Measurements from ENCODE around the gene LAMB2.

LAMB2 gene

DNA sequence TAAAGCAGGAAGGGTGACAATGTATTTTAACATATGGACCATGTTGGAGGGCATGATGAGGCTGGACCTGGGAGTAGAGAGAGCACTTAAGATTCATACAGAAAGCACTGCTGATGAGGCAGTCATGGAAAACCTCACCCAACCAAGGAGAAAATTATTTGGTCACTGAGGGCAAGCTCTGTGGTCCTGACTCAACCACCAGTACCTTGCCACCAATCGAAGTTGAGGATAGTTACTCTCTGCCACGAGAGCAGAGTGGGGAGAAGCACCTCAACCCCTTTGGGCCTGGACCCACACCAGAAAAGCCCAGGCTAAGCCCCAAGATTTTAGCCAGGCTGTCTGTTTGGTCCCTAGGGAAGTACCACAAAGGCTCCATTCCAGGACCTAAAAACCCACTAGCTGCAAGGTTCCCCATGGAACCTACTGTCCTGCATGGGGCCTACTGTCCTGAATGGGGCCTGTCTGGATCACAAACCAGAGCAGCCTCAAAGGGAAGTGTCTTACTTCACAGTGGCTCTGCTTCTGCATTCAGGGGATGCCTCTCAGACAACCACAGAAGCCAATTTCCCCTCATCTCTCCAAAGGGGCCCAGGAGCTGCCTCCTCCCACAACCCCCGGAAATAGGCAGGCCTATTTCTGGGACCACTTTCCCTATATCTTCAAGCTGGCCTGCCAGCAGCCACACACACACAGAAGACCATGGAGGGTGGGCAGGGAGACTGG is 29.1 kb upstream of the LAMB2 start:
- DNase-seq (ENCODE audit: low read depth, low spot score): no peak

DNA sequence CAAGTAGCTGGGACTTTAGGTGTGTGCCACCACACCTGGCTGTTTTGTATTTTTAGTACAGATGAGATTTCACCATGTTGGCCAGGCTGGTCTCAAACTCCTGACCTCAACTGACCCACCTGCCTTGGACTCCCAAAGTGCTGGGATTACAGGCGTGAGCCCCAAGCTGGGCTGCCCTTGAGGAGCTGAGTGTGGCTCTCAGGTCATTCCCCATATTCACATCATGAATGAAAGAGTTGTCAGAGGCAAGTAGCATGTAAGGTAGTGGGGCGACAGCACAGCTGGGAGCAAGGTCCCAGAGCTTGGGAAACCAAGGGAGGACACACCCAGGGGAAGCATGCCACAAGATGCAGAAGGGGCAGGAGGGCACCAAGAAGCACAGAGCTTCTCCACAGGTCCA is 28.3 kb upstream of the LAMB2 start:
- no peak for DNase-seq (ENCODE audit: low read depth, low spot score)

DNA sequence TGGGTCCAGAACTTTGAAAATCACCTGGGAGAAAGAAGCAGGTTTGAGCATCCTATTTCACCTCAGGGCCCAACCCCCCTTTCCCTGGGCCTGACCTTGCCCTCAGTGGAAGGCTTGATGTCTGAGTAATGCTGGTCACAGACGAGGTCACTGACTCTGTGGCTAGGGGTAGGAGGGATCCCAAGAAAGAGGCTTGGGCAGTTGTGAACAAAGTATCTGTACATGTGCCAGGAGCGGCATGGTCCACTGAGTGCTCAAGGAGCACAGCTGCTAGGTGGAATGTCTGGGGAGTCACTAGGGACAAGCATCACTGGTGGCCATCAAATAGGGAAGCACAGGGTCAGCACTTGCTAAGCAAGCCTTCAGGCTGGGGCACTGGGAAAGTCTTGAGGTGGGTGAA is 25.9 kb upstream of the LAMB2 start:
- no peak for DNase-seq (ENCODE audit: low read depth, low spot score)

DNA sequence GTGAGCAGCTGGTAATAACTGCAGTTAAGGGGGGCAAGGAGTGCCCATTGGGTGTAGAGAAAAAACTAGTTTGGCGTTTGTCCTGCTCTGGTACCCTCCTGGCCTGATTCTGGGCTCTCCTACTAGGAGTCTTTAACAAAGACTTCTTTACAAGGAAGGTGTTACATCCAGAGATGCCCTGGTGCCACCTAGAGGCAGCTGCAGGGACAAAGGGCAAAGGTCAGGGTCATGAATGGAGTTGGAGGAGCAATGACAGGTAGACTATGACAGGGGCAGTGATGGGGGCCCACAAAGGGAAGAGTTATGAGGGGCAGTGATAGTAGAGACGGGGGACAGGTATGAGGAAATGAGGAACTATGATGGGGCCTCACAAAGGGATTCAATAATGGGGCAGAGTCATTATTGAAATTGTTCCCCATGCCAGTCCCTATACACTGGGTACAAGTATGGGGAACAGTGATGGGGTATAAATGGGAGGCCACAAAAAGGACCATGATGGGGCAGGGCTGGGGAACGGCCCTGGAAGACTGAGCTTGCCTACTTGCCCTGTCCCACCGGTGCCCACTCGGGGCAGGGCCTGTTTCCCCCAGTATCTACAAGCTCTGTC is 25.4 kb upstream of the LAMB2 start:
- no peak for DNase-seq (ENCODE audit: low read depth, low spot score)

DNA sequence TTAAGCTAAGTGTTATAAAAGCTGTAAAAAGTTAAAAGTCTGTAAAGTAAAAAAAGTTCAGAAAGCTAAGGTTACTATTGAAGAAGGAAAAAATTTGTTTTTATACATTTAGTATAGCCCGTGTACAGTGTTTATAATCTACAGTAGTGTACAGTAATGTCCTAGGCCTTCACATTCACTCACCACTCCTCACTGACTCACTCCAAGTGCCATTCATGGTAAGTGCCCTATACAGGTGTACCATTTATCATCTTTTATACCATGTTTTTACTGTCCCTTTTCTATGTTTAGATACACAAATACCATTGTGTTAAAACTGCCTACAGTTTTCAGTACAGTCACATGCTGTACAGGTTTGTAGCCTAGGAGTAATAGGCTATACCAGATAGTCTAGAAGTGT is 24.4 kb upstream of the LAMB2 start:
- DNase-seq (ENCODE audit: low read depth, low spot score): no peak

DNA sequence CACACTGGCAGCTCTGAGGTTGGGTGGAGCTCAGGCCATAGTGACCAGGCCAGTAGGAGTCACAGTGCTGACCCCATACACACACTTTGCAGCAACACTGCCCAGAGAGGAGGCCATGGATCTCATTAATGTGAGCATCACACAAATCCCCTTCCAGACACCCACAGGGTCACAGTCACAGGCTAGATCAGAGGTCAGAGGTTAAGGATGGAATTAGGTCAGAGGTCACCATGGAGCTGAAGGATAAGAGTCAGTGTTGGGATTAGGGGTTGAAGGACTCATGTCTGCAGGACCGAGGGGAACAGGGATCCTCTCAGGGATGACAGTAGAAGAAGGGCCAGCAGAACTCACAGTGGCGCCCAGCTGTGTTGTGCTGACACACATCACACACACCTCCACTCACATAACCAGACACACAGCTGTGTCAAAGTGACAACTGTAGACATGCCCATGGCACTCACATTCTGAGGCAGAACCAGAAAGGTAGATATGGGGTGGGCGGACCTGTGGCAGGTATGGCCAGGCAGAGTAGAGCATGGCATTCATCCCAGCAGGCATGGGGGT is 20.6 kb upstream of the LAMB2 start:
- DNase-seq (ENCODE audit: low read depth, low spot score): no peak

DNA sequence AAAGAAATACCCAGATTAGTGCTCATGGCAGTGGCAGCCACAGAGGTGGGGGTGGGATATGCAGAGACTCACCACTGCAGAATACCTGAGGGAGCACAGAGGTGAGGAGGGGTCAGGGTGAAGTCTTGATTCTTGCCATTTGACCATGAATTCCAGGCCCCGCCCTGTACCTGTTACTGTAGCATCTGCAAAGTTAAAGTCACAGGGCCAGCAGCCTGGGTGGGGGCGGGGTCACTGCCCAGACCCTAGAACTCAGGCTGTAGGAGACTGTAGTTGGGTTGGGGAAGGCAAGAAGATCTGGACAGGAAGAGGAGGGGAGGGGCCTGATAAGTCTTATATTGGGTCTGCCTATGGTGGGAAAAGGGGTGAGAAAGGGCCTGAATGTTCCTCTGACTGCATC is 18.8 kb upstream of the LAMB2 start:
- DNase-seq (ENCODE audit: low read depth, low spot score): no peak

DNA sequence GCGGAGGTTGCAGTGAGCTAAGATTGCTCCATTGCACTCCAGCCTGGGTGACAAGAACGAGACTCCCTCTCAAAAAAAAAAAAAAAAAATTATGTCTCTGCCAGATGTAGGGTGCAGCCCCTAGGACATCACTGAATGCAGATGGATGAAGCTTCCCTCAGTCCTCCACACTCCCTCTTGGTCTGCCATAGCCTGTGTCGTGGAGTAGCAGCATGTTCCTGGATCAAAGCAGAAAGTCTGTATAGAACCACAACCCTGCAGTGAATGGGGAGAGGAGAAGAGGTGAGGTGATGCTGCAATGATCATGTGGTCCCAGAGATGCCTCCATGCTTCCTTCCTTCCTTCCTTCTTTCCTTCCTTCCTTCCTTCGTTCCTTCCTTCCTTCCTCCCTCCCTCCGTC is 15.3 kb upstream of the LAMB2 start:
- no peak for DNase-seq (ENCODE audit: low read depth, low spot score)

DNA sequence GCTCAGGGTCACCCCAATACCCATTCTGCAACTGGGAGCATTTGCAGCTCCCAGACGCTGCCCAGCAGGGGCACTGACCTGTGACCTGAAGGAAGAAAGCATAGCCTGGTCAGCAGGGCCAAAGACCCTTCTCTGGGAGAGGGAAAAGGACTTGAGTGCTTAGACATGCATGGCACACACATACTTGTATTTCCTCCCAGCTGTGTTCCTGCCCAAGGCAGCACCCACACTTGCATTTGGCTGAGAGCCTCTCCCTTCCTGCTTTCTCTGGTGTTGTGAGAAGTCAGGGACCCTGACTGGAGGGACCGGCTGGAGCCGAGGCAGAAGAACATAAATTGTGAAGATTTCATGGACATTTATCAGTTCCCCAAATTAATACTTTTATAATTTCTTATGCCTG is 7.2 kb upstream of the LAMB2 start:
- no peak for DNase-seq (ENCODE audit: low read depth, low spot score)

DNA sequence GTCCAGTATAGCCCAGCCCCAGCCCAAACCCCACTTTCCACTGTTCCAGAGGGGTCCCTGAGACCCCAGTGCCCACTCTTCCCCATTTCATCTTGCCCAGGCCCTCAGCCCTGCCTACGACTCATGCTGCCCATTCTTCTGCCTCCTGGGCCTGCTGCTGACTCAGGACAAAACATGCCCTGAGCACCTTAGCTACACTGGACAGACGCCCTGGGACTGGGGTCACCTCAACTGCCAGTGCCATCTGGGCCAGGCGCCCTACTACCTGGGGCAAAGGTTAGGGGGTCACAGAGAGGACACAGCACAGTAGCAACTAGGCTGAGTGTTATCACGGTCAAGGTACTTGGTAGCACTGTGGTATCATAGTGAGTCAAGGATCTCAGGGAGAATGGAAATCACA is 2.6 kb upstream of the LAMB2 start:
- no peak for DNase-seq (ENCODE audit: low read depth, low spot score)

DNA sequence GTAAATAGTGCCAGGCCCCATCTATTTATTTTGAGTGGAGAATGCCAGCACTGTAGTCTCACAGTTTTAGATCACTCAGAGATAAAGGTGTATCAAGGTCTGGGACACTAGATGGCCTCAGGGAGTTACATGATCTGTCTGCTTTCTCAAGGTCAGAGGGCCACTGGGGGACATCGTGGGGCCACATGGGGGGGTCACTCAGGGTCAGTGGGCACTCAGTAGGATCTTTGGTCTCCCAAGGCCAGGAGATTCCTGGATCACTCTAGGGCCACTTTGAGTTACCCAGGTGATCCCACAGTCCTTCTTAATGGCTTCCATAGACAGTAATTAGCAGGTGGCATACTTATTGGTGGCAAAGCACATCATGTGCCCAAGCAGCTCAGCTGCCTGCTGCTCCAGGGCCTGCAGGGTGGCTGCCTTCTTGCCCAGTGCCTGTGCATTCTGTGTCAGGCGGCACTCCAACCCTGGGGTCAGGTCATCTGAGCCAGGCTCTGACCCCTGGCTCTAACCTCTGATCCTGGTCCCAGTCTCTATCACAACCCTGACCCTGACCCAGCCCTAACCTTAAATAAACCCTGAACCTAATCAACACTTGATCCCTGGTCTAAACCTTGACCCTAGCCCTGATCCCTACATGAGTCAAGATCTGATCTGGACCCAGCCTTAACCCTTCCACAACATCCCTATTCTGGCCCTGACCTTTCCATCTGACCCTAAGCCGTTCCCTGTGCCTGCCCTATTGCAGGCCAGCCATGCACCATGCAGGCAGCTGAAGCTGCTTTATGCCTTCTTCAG is 1.8 kb upstream of the LAMB2 start:
- DNase-seq (ENCODE audit: low read depth, low spot score): no peak

DNA sequence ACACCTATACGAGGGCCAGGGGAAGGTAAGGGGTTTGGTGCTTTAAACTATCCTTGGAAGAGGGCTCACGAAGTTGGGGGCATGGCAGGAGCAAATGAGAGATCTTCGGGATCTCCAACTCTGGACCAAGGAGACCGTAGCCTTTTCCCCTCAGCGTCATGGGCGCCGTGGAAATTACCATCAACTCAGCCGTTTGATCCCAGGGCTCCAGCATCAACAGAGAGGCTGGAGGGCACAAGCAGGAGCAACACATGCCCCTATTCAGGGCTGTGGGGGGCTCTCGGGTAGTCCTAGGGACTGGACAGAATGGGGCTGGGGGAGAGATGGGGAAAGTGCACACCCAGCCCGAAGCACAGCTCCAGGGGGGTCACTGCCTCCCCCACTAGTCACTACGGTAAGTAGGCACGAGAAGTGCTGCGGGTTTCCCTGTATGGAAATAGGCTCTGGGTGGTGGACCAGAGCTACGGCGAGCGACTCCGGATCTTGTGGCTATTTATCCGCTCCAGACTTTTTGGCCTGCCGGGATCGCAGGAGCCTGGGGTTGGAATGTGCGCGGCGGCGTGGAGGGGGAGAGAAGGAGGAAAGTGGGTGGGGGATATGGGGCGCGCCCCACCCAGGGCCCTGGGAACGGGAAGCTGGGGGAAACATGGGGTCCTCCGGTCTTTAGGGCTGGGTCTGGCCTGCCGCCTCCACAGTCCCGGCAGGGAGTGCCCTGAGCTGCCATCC is 539 bp upstream of the LAMB2 start:
- DNase-seq (ENCODE audit: low read depth, low spot score): no peak

DNA sequence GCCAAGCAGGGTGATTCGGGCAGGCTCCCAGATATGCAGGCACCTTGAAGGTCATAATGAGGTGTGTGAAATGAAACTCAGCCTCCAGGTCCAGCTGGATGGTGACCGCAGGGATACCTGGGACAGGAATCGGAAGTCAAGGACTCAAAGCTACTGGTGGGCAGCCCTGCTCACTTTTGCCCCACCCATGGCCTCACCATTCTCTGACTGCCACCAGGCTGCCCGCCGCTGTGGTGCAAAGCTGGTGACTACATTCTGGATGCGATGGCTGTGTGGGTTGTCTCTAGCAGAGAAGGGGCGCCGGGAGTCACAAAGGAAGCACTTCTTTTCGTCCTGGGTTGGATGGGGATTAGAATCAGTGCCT is 795 bp downstream of the LAMB2 start:
- no peak for DNase-seq (ENCODE audit: low read depth, low spot score)

DNA sequence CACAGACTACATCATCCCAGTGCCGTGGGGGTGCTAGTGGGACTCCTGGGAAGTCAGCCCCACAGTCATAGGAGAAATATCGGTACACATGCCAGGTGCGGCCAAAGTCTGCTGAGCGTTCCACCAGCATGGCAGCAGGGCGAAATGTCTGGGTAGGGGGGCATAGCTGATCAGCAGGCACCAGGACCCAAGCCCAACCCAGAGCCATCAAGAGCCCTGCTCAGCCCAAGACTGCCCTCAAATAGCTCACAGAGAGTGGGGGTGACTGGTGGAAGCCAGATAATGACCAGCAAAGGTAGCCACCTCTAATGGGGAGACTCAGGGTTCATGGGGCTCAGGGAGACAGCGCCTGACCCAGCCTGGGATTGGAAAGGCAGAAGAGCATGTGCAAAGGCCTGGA is 1.3 kb downstream of the LAMB2 start:
- DNase-seq (ENCODE audit: low read depth, low spot score): no peak

DNA sequence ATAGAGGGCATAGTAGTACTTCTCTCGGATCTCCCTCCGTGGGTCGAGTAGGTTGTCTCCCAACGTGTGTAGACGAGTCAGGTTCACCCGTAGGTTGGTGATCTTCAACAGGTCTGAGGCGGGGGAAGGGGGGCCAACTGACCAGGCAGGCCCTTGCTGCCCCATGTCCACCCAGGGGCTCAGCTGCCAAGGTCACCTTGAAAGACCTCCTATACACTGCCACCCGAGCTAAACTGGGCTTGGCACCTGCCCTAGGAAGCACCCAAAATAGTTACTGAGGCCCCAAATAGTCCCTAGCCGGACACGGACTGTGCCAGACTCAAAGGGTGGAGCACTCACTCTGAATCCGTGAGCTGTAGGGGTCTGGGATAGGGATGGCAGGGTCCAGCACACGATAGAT is 1.8 kb downstream of the LAMB2 start:
- DNase-seq (ENCODE audit: low read depth, low spot score): no peak

DNA sequence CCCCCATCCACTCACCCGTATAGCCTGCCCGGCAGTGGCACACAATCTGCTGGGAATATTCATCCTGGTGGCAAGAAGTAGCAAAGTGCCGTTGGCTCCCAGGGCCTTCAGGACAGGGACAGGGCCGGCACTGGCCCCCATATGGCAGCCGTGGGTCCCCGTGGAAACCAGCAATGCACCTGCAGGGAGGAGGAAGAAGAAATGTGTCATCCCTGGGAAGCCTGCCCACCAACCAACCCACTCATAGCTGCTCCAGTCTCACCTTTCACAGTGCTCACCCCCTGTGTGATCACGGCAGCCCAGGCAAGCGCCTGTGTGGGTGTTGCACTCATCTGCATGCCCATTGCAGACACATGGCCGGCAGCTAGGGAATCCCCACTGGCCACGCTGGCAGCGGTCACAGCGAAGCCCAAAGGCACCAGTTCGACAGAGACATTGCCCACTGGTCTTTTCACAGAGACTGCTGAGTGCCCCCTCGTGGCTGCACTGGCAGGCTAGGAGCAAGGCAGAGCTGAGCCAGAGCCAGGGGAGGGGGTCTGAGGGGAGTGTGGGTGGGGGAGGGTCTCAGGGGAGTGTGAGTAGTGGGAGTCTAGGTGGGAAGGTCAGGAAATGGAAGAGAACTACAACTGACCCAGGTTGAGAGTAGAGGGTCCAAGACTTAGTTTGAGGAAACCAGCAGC is 7.7 kb downstream of the LAMB2 start:
- no peak for DNase-seq (ENCODE audit: low read depth, low spot score)

DNA sequence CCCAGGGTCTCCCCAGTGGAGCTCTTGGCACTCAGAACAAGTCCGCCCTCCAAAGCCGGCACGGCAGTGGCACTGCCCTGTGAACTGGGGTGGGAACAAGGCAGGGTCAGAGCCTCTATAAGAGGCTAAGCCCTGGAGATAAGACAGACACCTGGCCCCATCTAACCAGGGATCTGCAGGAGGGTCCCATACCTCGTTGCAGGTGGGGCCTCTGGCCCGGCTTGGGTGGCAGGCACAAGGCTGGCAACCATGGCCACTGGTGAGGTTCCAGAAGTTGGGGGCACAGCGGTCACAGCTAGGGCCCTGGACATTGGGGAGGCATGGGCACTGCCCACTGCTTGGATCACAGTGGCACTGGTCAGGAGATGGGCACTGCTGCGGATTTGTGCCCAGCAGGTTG is 8.6 kb downstream of the LAMB2 start:
- no peak for DNase-seq (ENCODE audit: low read depth, low spot score)

DNA sequence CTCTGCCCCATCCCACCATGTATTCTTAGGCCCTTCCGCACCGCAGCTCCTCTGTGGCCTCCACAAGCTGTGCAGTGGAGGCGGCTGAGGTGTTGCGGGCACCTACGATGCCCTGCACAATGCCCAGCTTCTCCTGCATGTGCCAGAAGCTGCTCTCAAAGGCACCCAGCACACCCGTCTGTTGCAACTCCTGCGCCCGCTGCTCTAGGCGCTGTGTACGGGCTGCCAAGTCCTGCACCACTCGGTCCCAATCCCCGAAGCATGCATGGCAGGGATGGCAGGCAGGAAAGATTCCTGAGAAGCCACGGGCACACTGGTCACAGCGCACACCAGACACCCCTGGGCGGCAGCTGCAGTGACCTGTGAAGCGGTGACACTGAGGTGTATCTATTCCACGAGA is 9.2 kb downstream of the LAMB2 start:
- no peak for DNase-seq (ENCODE audit: low read depth, low spot score)

DNA sequence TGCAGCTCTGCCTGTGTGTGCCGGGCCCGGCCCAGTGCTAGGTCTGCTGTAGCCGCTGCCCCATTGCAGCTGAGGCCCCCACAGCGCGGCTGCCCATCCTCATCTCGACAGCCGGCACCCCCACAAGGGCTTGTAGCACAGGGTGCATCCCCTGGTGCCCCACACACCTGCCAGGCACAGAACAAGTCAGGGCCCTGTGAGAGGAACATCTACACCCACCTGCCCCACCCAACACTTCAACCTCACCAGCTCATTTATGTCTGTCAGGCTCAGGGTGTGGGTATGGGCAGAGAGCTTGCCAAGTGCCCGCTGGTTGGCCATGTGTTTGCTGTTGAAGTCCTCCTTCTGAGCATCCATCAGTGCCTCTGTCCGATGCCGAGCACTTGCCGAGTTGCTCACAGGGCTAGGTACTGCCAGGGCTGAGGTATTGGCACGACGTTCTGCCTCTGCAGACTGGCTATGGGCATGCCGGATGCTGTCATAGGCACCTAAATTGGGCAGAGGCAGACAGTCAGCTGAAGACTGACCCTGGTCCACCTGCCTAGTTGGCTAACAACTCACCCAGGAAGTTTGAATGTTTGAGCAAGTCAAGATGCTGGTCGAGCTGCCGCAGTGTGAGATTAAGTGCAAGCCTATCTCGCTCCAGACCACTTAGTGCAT is 9.8 kb downstream of the LAMB2 start:
- DNase-seq (ENCODE audit: low read depth, low spot score): no peak

DNA sequence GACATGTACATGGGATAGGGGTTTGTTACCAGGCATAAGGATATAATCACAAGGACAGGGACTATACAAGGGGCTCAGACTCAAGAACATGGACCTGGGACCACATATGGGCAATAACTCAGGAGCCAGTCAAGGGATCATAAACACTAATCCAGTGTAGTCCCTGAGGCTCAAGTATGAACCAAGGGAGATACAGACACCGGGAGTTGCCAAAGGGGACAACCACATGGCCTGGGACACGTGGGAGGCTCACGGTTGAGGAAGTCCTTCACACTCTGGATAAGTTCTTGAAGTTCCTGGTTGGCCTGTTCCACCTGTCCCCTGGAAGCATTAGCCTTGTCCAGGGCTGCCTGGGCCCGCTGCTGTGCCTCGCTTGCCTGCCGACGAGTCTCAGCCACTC is 10.4 kb downstream of the LAMB2 start:
- DNase-seq (ENCODE audit: low read depth, low spot score): no peak

DNA sequence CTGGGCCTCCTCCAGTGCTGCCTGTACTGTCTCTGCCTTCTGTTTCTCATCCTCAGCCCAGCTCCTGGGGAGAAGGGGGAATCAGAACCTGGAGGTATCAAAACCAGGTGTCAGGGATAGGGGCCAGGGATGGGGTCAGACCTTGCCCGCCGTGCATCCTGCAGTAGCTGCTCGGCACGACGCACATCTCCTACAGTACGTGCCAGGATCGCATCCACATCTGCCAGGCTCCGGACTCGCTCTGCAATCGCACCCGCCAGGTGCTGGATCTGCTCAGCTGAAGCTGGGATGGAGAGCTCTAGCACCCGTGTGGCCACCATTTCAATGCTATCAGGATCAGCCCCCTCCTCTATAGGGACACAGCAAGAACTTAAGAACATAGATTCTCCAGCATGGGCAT is 10.8 kb downstream of the LAMB2 start:
- DNase-seq (ENCODE audit: low read depth, low spot score): no peak
